ENCODE results near the gene PPIG.

The PPIG gene

DNA sequence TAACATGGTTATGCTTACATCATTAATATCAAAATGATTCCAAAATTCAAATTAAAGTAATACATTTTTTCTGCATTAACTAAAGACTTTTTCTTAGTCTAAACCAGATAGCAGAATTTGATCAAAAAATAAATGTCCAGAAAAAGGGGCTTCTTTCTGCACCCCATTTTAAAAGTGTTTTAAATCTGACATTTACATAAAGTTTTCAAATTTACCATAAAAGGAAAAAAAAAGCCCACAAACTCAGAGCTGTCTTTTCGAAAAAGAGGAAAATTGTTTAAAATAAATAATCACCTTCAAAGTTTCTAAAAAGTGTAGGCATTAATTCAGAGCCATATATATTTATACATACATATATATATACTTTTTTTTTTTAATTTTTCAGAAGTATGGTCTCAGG is 12.0 kb upstream of the PPIG start:
- H2BK120ac ChIP-seq (ENCODE audit: insufficient read depth, low read length, poor library complexity): no peak overlapping the region
- H3K4ac ChIP-seq (ENCODE audit: low read depth, low read length): no peak overlapping the region
- H4K8ac ChIP-seq (ENCODE audit: low read depth, low read length): no peak overlapping the region
- peaks cover 4% of the 10 kb centered on the region for H3K79me1 ChIP-seq (ENCODE audit: low read length)
- no peak overlapping the region for H2BK5ac ChIP-seq (ENCODE audit: low read depth, low read length, poor library complexity)
- no peak overlapping the region for H3K9ac ChIP-seq (ENCODE audit: low read length)
- no peak overlapping the region for H3K23ac ChIP-seq (ENCODE audit: low read length)
- H3K79me2 ChIP-seq (ENCODE audit: control insufficient read depth, insufficient read depth, low read length, poor library complexity): no peaks in the 10 kb centered on the region
- no peak overlapping the region for H3K27ac ChIP-seq (ENCODE audit: low read depth, low read length)
- H4K12ac ChIP-seq (ENCODE audit: low read depth, low read length): no peak overlapping the region
- H2AK5ac ChIP-seq (ENCODE audit: low read length): no peak overlapping the region
- DNase-seq: no peak
- H3K4me1 ChIP-seq (ENCODE audit: control insufficient read depth in 1 of 2, insufficient read depth in 2 of 2, low read length in 2 of 2): no peaks in the 10 kb centered on the region
- no peak overlapping the region for H2BK12ac ChIP-seq (ENCODE audit: low read length)
- no peak overlapping the region for H3K18ac ChIP-seq (ENCODE audit: low read length)
- H3K27me3 ChIP-seq (ENCODE audit: insufficient read depth, low read length): no peaks in the 10 kb centered on the region
- no CpG with 5 or more reads among the region's 1 CpG for WGBS (ENCODE audit: extremely low coverage, insufficient coverage, insufficient read length)
- no peak overlapping the region for H2AFZ ChIP-seq (ENCODE audit: insufficient read depth, low read length, poor library complexity)
- H3K9me3 ChIP-seq (ENCODE audit: insufficient read depth, low read depth, low read length): no peaks in the 10 kb centered on the region
- peaks cover 0 to 1% of the 10 kb centered on the region in 2 experiments for H3K36me3 ChIP-seq (ENCODE audit: control insufficient read depth in 1 of 2, insufficient read depth in 2 of 2, low read length in 2 of 2)
- H3K4me2 ChIP-seq (ENCODE audit: low read length): no peak overlapping the region
- H3K14ac ChIP-seq (ENCODE audit: low read length): no peak overlapping the region
- H4K91ac ChIP-seq (ENCODE audit: low read depth, low read length): no peak overlapping the region
- H3K4me3 ChIP-seq (ENCODE audit: low read depth, low read length): no peak overlapping the region

DNA sequence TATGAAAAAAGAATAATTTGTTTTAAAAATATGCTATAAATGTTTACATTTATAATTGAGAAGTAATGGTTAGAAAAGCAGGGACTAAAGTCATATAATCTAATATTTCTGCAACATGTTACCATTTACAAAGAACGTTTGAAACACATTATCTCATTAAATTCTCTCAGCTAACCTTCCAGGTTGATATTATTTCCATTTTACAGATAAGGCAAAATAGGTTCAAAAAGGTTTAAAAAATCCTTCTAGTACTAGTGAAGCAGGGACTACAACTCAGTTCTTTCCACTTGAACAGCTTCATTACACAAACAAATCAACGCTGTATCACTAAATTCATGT is 11.4 kb upstream of the PPIG start:
- DNase-seq: no peak
- no peaks in the 10 kb centered on the region for H3K9me3 ChIP-seq (ENCODE audit: insufficient read depth, low read depth, low read length)
- no peak overlapping the region for H2BK5ac ChIP-seq (ENCODE audit: low read depth, low read length, poor library complexity)
- H2AFZ ChIP-seq (ENCODE audit: insufficient read depth, low read length, poor library complexity): peak overlapping the region; percentile 14
- no peak overlapping the region for H3K4ac ChIP-seq (ENCODE audit: low read depth, low read length)
- no peaks in the 10 kb centered on the region for H3K79me2 ChIP-seq (ENCODE audit: control insufficient read depth, insufficient read depth, low read length, poor library complexity)
- no peak overlapping the region for H3K18ac ChIP-seq (ENCODE audit: low read length)
- H4K12ac ChIP-seq (ENCODE audit: low read depth, low read length): no peak overlapping the region
- H2AK5ac ChIP-seq (ENCODE audit: low read length): no peak overlapping the region
- peak overlapping the region; percentile 86 for H3K9ac ChIP-seq (ENCODE audit: low read length)
- H4K91ac ChIP-seq (ENCODE audit: low read depth, low read length): no peak overlapping the region
- peak overlapping the region; percentile 71 for H3K4me3 ChIP-seq (ENCODE audit: low read depth, low read length)
- H3K27me3 ChIP-seq (ENCODE audit: insufficient read depth, low read length): no peaks in the 10 kb centered on the region
- no CpG with 5 or more reads among the region's 2 CpGs for WGBS (ENCODE audit: extremely low coverage, insufficient coverage, insufficient read length)
- peaks cover 0 to 1% of the 10 kb centered on the region in 2 experiments for H3K36me3 ChIP-seq (ENCODE audit: control insufficient read depth in 1 of 2, insufficient read depth in 2 of 2, low read length in 2 of 2)
- H4K8ac ChIP-seq (ENCODE audit: low read depth, low read length): peak overlapping the region; percentile 73
- H3K14ac ChIP-seq (ENCODE audit: low read length): no peak overlapping the region
- no peak overlapping the region for H2BK120ac ChIP-seq (ENCODE audit: insufficient read depth, low read length, poor library complexity)
- no peak overlapping the region for H2BK12ac ChIP-seq (ENCODE audit: low read length)
- H3K4me1 ChIP-seq (ENCODE audit: control insufficient read depth in 1 of 2, insufficient read depth in 2 of 2, low read length in 2 of 2): no peaks in the 10 kb centered on the region
- peaks cover 4% of the 10 kb centered on the region for H3K79me1 ChIP-seq (ENCODE audit: low read length)
- peak overlapping the region; percentile 68 for H3K4me2 ChIP-seq (ENCODE audit: low read length)
- no peak overlapping the region for H3K23ac ChIP-seq (ENCODE audit: low read length)
- H3K27ac ChIP-seq (ENCODE audit: low read depth, low read length): no peak overlapping the region

DNA sequence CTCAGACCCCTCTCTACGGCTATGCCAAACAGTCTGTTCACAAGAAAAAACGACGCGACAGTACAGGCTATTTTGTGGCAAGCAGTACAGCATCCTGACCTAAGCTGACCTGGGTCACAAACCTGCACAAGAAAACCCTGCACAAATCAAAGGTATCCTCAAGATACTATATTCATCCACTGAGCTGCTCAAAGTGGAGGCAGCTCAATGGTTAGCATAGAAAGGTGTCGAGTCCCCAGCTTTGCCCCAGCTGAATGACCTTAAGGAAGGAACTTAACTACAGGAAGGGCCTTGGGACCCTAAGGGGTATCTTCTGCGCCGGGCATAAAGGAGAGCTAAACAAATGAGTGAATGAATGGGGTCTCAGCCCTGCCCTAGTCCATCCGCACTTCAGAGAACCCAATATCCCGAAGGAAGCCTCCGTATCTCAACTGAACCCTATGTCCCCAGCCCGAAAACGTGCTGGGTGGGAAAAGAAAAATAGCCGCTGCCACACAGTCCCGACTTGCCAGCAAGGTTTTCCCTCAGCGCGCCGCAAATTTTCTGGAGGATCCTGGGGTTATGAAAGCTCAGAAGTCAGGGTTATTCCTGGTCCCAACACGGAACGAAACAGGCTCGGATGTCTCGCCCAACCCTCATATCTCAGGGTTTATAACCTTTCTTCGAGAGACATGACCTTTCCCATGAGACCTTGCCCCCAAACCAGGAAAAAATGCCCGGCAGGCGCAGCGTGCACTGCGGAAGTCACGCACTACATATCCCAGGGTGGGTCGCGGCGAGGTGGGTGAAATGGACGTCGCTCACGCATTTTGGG is 10.8 kb upstream of the PPIG start, which contains the start of gene FASTKD1:
TSS of gene FASTKD1 (minus strand) at position 706 of the 814 bp plus-strand sequence. CDS start 1,836 bp downstream, outside the sequence.
- H2AFZ ChIP-seq (ENCODE audit: insufficient read depth, low read length, poor library complexity): peak within 1 kb of the TSS; percentile 14
- no peaks in the 10 kb centered on the region for H3K27me3 ChIP-seq (ENCODE audit: insufficient read depth, low read length)
- peak within 1 kb of the TSS; percentile 31 for H3K27ac ChIP-seq (ENCODE audit: low read depth, low read length)
- H2BK12ac ChIP-seq (ENCODE audit: low read length): no peak within 1 kb of the TSS
- H3K4me2 ChIP-seq (ENCODE audit: low read length): peak within 1 kb of the TSS; percentile 68
- H3K4ac ChIP-seq (ENCODE audit: low read depth, low read length): peak within 1 kb of the TSS; percentile 6
- no peak within 1 kb of the TSS for H3K23ac ChIP-seq (ENCODE audit: low read length)
- peak within 1 kb of the TSS; percentile 29 for H2BK120ac ChIP-seq (ENCODE audit: insufficient read depth, low read length, poor library complexity)
- H3K14ac ChIP-seq (ENCODE audit: low read length): peak within 1 kb of the TSS; percentile 50
- H3K4me1 ChIP-seq (ENCODE audit: control insufficient read depth in 1 of 2, insufficient read depth in 2 of 2, low read length in 2 of 2): no peaks in the 10 kb centered on the region
- peak within 1 kb of the TSS; percentile 63 for H4K91ac ChIP-seq (ENCODE audit: low read depth, low read length)
- DNase-seq: peak; percentile 77 to 91
- peak within 1 kb of the TSS; percentile 61 for H3K18ac ChIP-seq (ENCODE audit: low read length)
- peaks cover 4% of the 10 kb centered on the region for H3K79me1 ChIP-seq (ENCODE audit: low read length)
- peak within 1 kb of the TSS; percentile 59 for H2BK5ac ChIP-seq (ENCODE audit: low read depth, low read length, poor library complexity)
- no peak within 1 kb of the TSS for H2AK5ac ChIP-seq (ENCODE audit: low read length)
- H3K9me3 ChIP-seq (ENCODE audit: insufficient read depth, low read depth, low read length): no peaks in the 10 kb centered on the region
- H3K36me3 ChIP-seq (ENCODE audit: control insufficient read depth in 1 of 2, insufficient read depth in 2 of 2, low read length in 2 of 2): peaks cover 0 to 1% of the 10 kb centered on the region in 2 experiments
- H3K9ac ChIP-seq (ENCODE audit: low read length): peak within 1 kb of the TSS; percentile 86
- peak within 1 kb of the TSS; percentile 73 for H4K8ac ChIP-seq (ENCODE audit: low read depth, low read length)
- no peaks in the 10 kb centered on the region for H3K79me2 ChIP-seq (ENCODE audit: control insufficient read depth, insufficient read depth, low read length, poor library complexity)
- H4K12ac ChIP-seq (ENCODE audit: low read depth, low read length): peak within 1 kb of the TSS; percentile 37
- WGBS (ENCODE audit: extremely low coverage, insufficient coverage, insufficient read length): no CpG with 5 or more reads among the region's 33 CpGs
- H3K4me3 ChIP-seq (ENCODE audit: low read depth, low read length): peak within 1 kb of the TSS; percentile 71

DNA sequence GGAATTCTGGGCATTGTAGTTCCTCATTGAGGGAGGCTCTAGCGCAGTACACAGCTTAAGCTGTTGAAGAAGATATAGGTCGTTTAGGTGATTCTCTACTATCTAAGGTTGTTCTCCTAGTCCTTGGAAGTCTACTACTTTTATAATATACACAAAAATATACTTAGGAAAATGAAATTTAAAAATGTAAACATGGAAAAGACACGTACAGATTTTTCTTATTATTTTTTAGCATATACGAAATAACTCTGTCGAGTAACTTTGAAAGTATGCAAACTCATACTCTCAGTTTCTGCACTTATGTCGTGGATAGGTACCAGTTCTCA is 10.2 kb upstream of the PPIG start:
- no peaks in the 10 kb centered on the region for H3K4me1 ChIP-seq (ENCODE audit: control insufficient read depth in 1 of 2, insufficient read depth in 2 of 2, low read length in 2 of 2)
- H3K14ac ChIP-seq (ENCODE audit: low read length): no peak overlapping the region
- H3K79me2 ChIP-seq (ENCODE audit: control insufficient read depth, insufficient read depth, low read length, poor library complexity): no peaks in the 10 kb centered on the region
- H2AK5ac ChIP-seq (ENCODE audit: low read length): no peak overlapping the region
- no peaks in the 10 kb centered on the region for H3K27me3 ChIP-seq (ENCODE audit: insufficient read depth, low read length)
- no peak overlapping the region for H2BK12ac ChIP-seq (ENCODE audit: low read length)
- no peak overlapping the region for H3K23ac ChIP-seq (ENCODE audit: low read length)
- no peak overlapping the region for H3K27ac ChIP-seq (ENCODE audit: low read depth, low read length)
- no peak overlapping the region for H3K9ac ChIP-seq (ENCODE audit: low read length)
- no peak overlapping the region for H2BK5ac ChIP-seq (ENCODE audit: low read depth, low read length, poor library complexity)
- WGBS (ENCODE audit: extremely low coverage, insufficient coverage, insufficient read length): no CpG with 5 or more reads among the region's 6 CpGs
- H4K91ac ChIP-seq (ENCODE audit: low read depth, low read length): no peak overlapping the region
- no peak overlapping the region for H3K4ac ChIP-seq (ENCODE audit: low read depth, low read length)
- H3K79me1 ChIP-seq (ENCODE audit: low read length): peaks cover 4% of the 10 kb centered on the region
- H2BK120ac ChIP-seq (ENCODE audit: insufficient read depth, low read length, poor library complexity): no peak overlapping the region
- DNase-seq: no peak
- H3K36me3 ChIP-seq (ENCODE audit: control insufficient read depth in 1 of 2, insufficient read depth in 2 of 2, low read length in 2 of 2): peaks cover 0 to 1% of the 10 kb centered on the region in 2 experiments
- peak overlapping the region; percentile 68 for H3K4me2 ChIP-seq (ENCODE audit: low read length)
- H3K18ac ChIP-seq (ENCODE audit: low read length): no peak overlapping the region
- H3K9me3 ChIP-seq (ENCODE audit: insufficient read depth, low read depth, low read length): no peaks in the 10 kb centered on the region
- H2AFZ ChIP-seq (ENCODE audit: insufficient read depth, low read length, poor library complexity): no peak overlapping the region
- no peak overlapping the region for H3K4me3 ChIP-seq (ENCODE audit: low read depth, low read length)
- no peak overlapping the region for H4K8ac ChIP-seq (ENCODE audit: low read depth, low read length)
- no peak overlapping the region for H4K12ac ChIP-seq (ENCODE audit: low read depth, low read length)
